ENCODE measurements around the gene KRT6C.

KRT6C gene

GRCh38 chr12:52425466-52425865 lies 48.1 kb downstream of the KRT6C start:
- no peaks in the 10 kb centered on the region for H3K27me3 ChIP-seq (ENCODE audit: control insufficient read depth, insufficient read depth, low read length)
- no peaks in the 10 kb centered on the region for H3K9me3 ChIP-seq (ENCODE audit: control insufficient read depth, insufficient read depth, low read length)
- no peaks in the 10 kb centered on the region for H3K36me3 ChIP-seq (ENCODE audit: control insufficient read depth, insufficient read depth, low read length)
- no peak overlapping the region for H3K4me3 ChIP-seq (ENCODE audit: low read depth, low read length)
- H3K4me1 ChIP-seq (ENCODE audit: control insufficient read depth, insufficient read depth, low read length) = no peaks in the 10 kb centered on the region
- no peak overlapping the region for H3K9ac ChIP-seq (ENCODE audit: low read depth, low read length)

GRCh38 chr12:52423661-52424500 lies 49.7 kb downstream of the KRT6C start:
- Histone ChIP-seq H3K9me3 (ENCODE audit: control insufficient read depth, insufficient read depth, low read length) (no peaks in the 10 kb centered on the region), H3K36me3 (ENCODE audit: control insufficient read depth, insufficient read depth, low read length) (no peaks in the 10 kb centered on the region), H3K4me1 (ENCODE audit: control insufficient read depth, insufficient read depth, low read length) (no peaks in the 10 kb centered on the region), H3K9ac (ENCODE audit: low read depth, low read length) (no peak overlapping the region), H3K4me3 (ENCODE audit: low read depth, low read length) (no peak overlapping the region), H3K27me3 (ENCODE audit: control insufficient read depth, insufficient read depth, low read length) (no peaks in the 10 kb centered on the region)

GRCh38 chr12:52423035-52423434 lies 50.6 kb downstream of the KRT6C start:
- Histone ChIP-seq H3K9me3 (ENCODE audit: control insufficient read depth, insufficient read depth, low read length) (no peaks in the 10 kb centered on the region), H3K36me3 (ENCODE audit: control insufficient read depth, insufficient read depth, low read length) (no peaks in the 10 kb centered on the region), H3K4me3 (ENCODE audit: low read depth, low read length) (no peak overlapping the region), H3K9ac (ENCODE audit: low read depth, low read length) (no peak overlapping the region), H3K27me3 (ENCODE audit: control insufficient read depth, insufficient read depth, low read length) (no peaks in the 10 kb centered on the region), H3K4me1 (ENCODE audit: control insufficient read depth, insufficient read depth, low read length) (no peaks in the 10 kb centered on the region)

GRCh38 chr12:52419656-52420055 lies 53.9 kb downstream of the KRT6C start:
- no peak overlapping the region for H3K9ac ChIP-seq (ENCODE audit: low read depth, low read length)
- H3K4me3 ChIP-seq (ENCODE audit: low read depth, low read length) = no peak overlapping the region
- no peaks in the 10 kb centered on the region for H3K36me3 ChIP-seq (ENCODE audit: control insufficient read depth, insufficient read depth, low read length)
- no peaks in the 10 kb centered on the region for H3K27me3 ChIP-seq (ENCODE audit: control insufficient read depth, insufficient read depth, low read length)
- H3K9me3 ChIP-seq (ENCODE audit: control insufficient read depth, insufficient read depth, low read length) = no peaks in the 10 kb centered on the region
- H3K4me1 ChIP-seq (ENCODE audit: control insufficient read depth, insufficient read depth, low read length) = no peaks in the 10 kb centered on the region

GRCh38 chr12:52418576-52419110 lies 55.0 kb downstream of the KRT6C start:
- Histone ChIP-seq H3K9me3 (ENCODE audit: control insufficient read depth, insufficient read depth, low read length) (no peaks in the 10 kb centered on the region), H3K4me1 (ENCODE audit: control insufficient read depth, insufficient read depth, low read length) (no peaks in the 10 kb centered on the region), H3K36me3 (ENCODE audit: control insufficient read depth, insufficient read depth, low read length) (no peaks in the 10 kb centered on the region), H3K27me3 (ENCODE audit: control insufficient read depth, insufficient read depth, low read length) (no peaks in the 10 kb centered on the region), H3K4me3 (ENCODE audit: low read depth, low read length) (no peak overlapping the region), H3K9ac (ENCODE audit: low read depth, low read length) (no peak overlapping the region)
